HEK293 (cell line): ENCODE measurements around the gene DNAI7.

Experiments
- PBX3 ChIP-seq: sonication (generic); formaldehyde crosslinking; IDR thresholded peaks from 2 replicates; pipeline ENCODE4 v1.8.1; 2022; ENCODE audit warnings: mild to moderate bottlenecking, moderate library complexity, missing genetic modification reagents
- ZNF140 ChIP-seq: fragments of 450-650 bp; formaldehyde crosslinking; IDR thresholded peaks from 2 replicates; pipeline ENCODE4 v1.5.1; 2016; ENCODE audit warnings: missing biosample characterization, missing genetic modification characterization
- TF ChIP-seq, protein P1 (sequence below): fragments of 450-650 bp; formaldehyde crosslinking; IDR thresholded peaks from 2 replicates; pipeline ENCODE4 v1.5.1; 2016; ENCODE audit warnings: missing biosample characterization, missing genetic modification characterization
- TF ChIP-seq, protein P2 (sequence below): fragments of 450-650 bp; formaldehyde crosslinking; IDR thresholded peaks from 2 replicates; pipeline ENCODE4 v1.5.1; 2016; ENCODE audit warnings: missing biosample characterization, missing genetic modification characterization
- TF ChIP-seq, protein P3 (sequence below): fragments of 450-650 bp; formaldehyde crosslinking; IDR thresholded peaks from 2 replicates; pipeline ENCODE4 v1.5.1; 2016; ENCODE audit warnings: missing biosample characterization, missing genetic modification characterization

- TF ChIP-seq ZNF140 (no peak), PBX3 (CRISPR knock-in tag) (no peak)
- TF ChIP-seq, protein P1, sequence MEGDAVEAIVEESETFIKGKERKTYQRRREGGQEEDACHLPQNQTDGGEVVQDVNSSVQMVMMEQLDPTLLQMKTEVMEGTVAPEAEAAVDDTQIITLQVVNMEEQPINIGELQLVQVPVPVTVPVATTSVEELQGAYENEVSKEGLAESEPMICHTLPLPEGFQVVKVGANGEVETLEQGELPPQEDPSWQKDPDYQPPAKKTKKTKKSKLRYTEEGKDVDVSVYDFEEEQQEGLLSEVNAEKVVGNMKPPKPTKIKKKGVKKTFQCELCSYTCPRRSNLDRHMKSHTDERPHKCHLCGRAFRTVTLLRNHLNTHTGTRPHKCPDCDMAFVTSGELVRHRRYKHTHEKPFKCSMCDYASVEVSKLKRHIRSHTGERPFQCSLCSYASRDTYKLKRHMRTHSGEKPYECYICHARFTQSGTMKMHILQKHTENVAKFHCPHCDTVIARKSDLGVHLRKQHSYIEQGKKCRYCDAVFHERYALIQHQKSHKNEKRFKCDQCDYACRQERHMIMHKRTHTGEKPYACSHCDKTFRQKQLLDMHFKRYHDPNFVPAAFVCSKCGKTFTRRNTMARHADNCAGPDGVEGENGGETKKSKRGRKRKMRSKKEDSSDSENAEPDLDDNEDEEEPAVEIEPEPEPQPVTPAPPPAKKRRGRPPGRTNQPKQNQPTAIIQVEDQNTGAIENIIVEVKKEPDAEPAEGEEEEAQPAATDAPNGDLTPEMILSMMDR (tag by site-specific recombination): no peak
- TF ChIP-seq, protein P2, sequence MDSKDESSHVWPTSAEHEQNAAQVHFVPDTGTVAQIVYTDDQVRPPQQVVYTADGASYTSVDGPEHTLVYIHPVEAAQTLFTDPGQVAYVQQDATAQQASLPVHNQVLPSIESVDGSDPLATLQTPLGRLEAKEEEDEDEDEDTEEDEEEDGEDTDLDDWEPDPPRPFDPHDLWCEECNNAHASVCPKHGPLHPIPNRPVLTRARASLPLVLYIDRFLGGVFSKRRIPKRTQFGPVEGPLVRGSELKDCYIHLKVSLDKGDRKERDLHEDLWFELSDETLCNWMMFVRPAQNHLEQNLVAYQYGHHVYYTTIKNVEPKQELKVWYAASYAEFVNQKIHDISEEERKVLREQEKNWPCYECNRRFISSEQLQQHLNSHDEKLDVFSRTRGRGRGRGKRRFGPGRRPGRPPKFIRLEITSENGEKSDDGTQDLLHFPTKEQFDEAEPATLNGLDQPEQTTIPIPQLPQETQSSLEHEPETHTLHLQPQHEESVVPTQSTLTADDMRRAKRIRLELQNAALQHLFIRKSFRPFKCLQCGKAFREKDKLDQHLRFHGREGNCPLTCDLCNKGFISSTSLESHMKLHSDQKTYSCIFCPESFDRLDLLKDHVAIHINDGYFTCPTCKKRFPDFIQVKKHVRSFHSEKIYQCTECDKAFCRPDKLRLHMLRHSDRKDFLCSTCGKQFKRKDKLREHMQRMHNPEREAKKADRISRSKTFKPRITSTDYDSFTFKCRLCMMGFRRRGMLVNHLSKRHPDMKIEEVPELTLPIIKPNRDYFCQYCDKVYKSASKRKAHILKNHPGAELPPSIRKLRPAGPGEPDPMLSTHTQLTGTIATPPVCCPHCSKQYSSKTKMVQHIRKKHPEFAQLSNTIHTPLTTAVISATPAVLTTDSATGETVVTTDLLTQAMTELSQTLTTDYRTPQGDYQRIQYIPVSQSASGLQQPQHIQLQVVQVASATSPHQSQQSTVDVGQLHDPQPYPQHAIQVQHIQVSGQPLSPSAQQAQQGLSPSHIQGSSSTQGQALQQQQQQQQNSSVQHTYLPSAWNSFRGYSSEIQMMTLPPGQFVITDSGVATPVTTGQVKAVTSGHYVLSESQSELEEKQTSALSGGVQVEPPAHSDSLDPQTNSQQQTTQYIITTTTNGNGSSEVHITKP (tag by site-specific recombination): no peak
- TF ChIP-seq, protein P3, sequence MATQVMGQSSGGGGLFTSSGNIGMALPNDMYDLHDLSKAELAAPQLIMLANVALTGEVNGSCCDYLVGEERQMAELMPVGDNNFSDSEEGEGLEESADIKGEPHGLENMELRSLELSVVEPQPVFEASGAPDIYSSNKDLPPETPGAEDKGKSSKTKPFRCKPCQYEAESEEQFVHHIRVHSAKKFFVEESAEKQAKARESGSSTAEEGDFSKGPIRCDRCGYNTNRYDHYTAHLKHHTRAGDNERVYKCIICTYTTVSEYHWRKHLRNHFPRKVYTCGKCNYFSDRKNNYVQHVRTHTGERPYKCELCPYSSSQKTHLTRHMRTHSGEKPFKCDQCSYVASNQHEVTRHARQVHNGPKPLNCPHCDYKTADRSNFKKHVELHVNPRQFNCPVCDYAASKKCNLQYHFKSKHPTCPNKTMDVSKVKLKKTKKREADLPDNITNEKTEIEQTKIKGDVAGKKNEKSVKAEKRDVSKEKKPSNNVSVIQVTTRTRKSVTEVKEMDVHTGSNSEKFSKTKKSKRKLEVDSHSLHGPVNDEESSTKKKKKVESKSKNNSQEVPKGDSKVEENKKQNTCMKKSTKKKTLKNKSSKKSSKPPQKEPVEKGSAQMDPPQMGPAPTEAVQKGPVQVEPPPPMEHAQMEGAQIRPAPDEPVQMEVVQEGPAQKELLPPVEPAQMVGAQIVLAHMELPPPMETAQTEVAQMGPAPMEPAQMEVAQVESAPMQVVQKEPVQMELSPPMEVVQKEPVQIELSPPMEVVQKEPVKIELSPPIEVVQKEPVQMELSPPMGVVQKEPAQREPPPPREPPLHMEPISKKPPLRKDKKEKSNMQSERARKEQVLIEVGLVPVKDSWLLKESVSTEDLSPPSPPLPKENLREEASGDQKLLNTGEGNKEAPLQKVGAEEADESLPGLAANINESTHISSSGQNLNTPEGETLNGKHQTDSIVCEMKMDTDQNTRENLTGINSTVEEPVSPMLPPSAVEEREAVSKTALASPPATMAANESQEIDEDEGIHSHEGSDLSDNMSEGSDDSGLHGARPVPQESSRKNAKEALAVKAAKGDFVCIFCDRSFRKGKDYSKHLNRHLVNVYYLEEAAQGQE: no peak
Measured at GRCh38 chr12:25186788-25187402, 8.1 kb downstream of the DNAI7 start.
